Measurements from ENCODE around the gene CHD6.

GRCh38 chr20:41639630-41640029 is 21.5 kb upstream of the CHD6 start:
- TF ChIP-seq, protein P1, sequence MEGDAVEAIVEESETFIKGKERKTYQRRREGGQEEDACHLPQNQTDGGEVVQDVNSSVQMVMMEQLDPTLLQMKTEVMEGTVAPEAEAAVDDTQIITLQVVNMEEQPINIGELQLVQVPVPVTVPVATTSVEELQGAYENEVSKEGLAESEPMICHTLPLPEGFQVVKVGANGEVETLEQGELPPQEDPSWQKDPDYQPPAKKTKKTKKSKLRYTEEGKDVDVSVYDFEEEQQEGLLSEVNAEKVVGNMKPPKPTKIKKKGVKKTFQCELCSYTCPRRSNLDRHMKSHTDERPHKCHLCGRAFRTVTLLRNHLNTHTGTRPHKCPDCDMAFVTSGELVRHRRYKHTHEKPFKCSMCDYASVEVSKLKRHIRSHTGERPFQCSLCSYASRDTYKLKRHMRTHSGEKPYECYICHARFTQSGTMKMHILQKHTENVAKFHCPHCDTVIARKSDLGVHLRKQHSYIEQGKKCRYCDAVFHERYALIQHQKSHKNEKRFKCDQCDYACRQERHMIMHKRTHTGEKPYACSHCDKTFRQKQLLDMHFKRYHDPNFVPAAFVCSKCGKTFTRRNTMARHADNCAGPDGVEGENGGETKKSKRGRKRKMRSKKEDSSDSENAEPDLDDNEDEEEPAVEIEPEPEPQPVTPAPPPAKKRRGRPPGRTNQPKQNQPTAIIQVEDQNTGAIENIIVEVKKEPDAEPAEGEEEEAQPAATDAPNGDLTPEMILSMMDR (conservative IDR thresholded peaks at IDR 0.05): no peak
- TF ChIP-seq ZFX (IDR thresholded peaks at IDR 0.05): no peak

Measured in C4-2B (cell line).